GM19324 (cell line): Measurements from ENCODE around the gene KMT2C.

ENCODE experiments used
- ATAC-seq: cut with Tn5 transposase; IDR thresholded peaks from one replicate; pipeline ENCODE4 v1.9.1; 2021; ENCODE audit warnings: mild to moderate bottlenecking, moderate library complexity; ENCODE audit not compliant: unreplicated experiment, low FRiP score

Gene KMT2C

GRCh38 chr7:152121432-152121831 is 314.4 kb downstream of the KMT2C start:
- no peak for ATAC-seq

DNA sequence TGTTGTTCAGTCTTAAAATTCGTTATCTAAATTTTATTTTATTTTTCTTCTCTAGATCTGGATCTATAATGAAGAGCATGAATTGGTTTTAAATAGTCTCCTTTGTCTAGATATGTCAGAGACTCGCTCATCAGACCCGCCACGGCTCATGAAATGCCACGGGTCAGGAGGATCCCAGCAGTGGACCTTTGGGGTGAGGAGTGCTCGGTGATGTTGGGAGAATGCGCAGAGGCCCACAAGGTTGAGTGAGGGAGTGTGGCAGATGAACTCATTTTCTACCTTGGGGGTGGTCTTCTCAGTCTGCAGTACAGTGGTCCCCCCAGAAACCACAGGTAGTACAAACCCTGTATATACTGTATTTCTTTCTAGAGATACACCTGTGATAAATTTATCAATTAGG is 315.0 kb downstream of the KMT2C start:
- ATAC-seq = no peak

- no peak for ATAC-seq
Observed at GRCh38 chr7:152120210-152120609, 315.6 kb downstream of the KMT2C start.

DNA sequence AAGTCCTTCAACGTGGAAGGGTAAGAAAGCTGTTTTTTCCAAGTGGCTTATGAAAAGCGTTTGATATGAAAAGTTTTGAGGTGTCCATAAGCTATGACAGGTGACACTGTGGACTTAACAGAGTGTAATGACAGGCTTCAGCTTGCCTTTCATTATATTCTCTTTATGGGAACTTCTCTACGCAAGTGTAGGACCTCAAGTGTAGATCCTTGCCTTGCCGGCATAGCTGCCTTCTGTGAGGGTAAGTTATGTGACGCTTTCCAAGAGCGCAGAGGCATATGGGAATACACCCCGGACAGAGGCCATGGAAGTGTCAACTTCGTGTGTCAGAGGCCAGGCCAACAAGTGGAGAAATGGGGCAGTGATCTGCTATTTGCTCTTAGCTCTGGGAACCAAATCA is 318.4 kb downstream of the KMT2C start:
- no peak for ATAC-seq

- ATAC-seq = no peak
Observed at GRCh38 chr7:152115021-152115718, 320.6 kb downstream of the KMT2C start.

- no peak for ATAC-seq
Observed at GRCh38 chr7:152112829-152113228, 323.0 kb downstream of the KMT2C start.

DNA sequence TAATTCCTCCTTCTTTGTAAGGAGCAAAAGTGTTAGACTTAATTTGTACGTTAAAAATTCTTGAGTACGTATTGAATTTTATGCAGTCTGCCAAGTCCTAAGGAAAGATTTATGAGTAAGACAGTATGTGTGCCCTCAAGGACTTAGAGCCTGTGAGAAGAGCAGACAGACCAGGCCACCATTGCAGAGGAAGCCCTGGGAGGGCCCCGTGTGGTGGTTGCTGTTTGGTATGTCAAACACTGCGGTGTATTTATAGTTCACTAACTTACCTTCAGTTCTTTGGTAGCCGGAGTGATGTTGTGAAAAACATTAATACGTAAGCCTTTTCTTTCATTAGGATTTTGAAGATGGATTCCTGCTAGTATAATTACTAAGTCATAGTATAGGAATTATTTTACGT is 327.4 kb downstream of the KMT2C start:
- no peak for ATAC-seq

DNA sequence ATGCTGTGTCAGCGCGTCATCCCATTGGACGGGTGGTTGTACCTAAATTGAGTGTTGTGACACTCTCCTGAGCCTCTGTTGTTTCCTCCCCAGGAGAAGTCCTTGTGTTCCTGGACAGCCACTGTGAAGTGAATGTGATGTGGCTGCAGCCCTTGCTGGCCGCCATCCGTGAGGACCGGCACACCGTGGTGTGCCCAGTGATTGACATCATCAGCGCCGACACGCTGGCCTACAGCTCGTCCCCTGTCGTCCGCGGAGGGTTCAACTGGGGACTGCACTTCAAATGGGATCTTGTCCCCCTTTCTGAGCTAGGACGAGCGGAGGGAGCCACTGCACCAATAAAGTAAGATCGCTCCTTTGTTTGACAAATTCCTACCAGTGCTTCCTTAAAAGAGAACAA is 327.9 kb downstream of the KMT2C start:
- ATAC-seq = no peak

GRCh38 chr7:152106990-152107389 is 328.8 kb downstream of the KMT2C start:
- ATAC-seq = no peak

- no peak for ATAC-seq
Observed at GRCh38 chr7:152105205-152105604, 330.6 kb downstream of the KMT2C start.

- no peak for ATAC-seq
Observed at GRCh38 chr7:152103691-152104090, 332.1 kb downstream of the KMT2C start.

GRCh38 chr7:152103066-152103465 is 332.7 kb downstream of the KMT2C start:
- no peak for ATAC-seq

DNA sequence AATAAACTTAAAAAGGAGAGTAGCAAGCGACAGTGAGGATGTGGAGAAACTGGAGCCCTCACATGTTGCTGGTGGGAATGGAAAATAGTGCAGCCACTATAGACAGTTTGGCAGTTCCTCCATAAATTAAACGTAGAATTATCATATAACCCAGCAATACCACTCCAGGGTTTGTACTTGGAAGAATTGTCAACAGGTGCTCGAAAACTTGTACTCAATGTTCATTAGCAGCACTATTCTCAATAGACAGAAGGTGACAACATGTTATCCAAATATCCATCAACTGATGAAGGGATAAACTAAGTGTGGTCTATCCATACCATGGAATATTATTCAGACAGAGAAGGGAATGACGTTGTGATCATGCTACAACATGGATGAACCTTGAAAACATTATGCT is 338.5 kb downstream of the KMT2C start:
- no peak for ATAC-seq

DNA sequence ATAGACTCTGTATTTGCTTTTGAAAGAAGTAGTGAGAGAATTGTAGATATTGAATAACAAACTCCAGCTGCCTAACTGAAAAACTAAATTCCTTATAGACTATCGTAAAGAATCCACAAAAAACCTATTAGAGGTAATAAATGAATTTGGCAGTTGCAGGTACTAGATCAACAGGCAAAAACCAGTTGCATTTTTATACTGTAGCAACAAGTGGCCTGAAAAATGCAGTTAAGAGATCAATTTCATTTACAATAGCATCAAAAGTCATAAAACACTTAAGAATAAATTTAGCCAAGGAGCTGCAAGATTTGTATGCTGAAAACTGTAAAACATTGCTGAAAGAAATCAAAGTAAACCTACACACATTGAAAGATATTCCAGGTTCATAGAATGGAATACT is 340.0 kb downstream of the KMT2C start:
- ATAC-seq = no peak

DNA sequence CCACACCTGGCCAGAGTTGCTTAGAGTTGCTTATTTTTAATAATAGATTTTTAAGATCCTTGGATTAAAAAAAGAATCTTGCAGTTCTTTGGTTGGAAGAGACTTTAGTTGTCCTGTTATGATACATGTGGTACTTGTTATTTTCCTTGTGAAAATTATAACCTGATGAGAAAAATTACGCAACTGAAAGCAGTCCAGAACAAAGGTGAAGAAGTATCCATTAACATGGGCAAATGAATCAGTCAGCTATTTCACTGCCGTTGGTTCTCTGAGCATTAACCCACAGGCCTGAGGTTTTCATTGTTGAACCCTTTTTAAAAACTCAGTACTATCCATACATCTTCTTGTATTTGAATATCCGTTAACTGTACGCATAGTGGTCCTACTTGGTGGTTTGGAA is 342.1 kb downstream of the KMT2C start:
- ATAC-seq = no peak

DNA sequence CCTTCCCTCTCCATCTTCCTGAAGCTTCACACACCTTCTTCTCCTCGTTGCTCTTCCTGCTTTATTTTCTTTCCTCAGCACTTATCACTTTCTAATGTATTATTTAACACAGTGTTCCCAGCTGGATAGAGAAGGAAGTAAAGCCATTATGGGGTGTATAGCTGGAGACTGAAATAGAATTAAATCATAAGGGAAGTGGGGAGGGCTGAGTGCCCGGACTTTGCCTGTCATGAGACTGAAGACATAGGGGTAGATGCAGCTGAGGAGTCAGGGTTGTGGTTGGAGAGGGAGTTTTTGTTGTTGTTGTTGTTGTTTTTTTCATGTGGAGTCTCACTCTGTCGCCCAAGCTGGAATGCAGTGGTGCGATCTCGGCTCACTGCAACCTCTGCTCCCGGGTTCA is 345.1 kb downstream of the KMT2C start:
- no peak for ATAC-seq

DNA sequence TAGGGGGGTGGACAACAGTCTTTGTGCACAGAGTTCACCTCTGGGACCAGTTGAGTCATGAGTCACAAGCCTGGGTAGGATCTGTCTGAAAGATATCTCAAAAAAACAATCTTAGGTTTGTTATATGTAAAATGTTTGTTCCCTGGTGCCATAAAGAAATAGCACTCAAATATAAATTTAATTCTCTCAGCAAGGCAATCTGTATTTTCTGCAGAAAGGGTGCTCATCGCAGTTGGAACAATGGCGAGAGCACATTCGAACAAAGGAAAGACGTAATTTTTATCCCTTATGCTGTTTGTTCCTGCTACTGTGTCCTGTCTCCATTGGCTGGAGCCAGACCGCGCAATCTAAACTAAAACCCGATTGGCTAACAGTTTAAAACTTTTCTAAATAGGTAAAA is 346.6 kb downstream of the KMT2C start:
- ATAC-seq = no peak

- no peak for ATAC-seq
Observed at GRCh38 chr7:152086513-152086912, 349.3 kb downstream of the KMT2C start.

- no peak for ATAC-seq
Observed at GRCh38 chr7:152085131-152085530, 350.7 kb downstream of the KMT2C start.
